BLaER1 (cell line): Measurements from ENCODE around the gene AKT1.

Source experiments
- H3K27ac ChIP-seq: shearing (Covaris generic); formaldehyde crosslinking; 2 replicates; pipeline ENCODE4 v1.8.1; 2022
- H3K27me3 ChIP-seq: shearing (Covaris generic); formaldehyde crosslinking; 2 replicates; pipeline ENCODE4 v1.8.1; 2022
- H3K36me3 ChIP-seq: shearing (Covaris generic); formaldehyde crosslinking; 2 replicates; pipeline ENCODE4 v1.8.1; 2022
- H3K4me1 ChIP-seq: shearing (Covaris generic); formaldehyde crosslinking; 2 replicates; pipeline ENCODE4 v1.8.1; 2022
- H3K4me2 ChIP-seq: shearing (Covaris generic); formaldehyde crosslinking; 2 replicates; pipeline ENCODE4 v1.8.1; 2022
- H3K4me3 ChIP-seq: shearing (Covaris generic); formaldehyde crosslinking; 2 replicates; pipeline ENCODE4 v1.8.1; 2022
- H3K9ac ChIP-seq: shearing (Covaris generic); formaldehyde crosslinking; 2 replicates; pipeline ENCODE4 v1.8.1; 2022
- H3K9me3 ChIP-seq: shearing (Covaris generic); formaldehyde crosslinking; 2 replicates; pipeline ENCODE4 v1.8.1; 2022
- H4K20me1 ChIP-seq: shearing (Covaris generic); formaldehyde crosslinking; 2 replicates; pipeline ENCODE4 v1.8.1; 2022
- Cebpa-rat ChIP-seq: shearing (Covaris generic); IDR thresholded peaks from 2 replicates; pipeline ENCODE4 v1.8.1; 2022

Gene AKT1

GRCh38 chr14:104721505-104722431 is 73.8 kb downstream of the AKT1 start:
- no peaks in the 10 kb centered on the region for H3K9me3 ChIP-seq
- peak overlapping the region; percentile 65 for H3K27ac ChIP-seq
- peaks cover 21% of the 10 kb centered on the region for H4K20me1 ChIP-seq
- H3K4me1 ChIP-seq, result peaks cover 81% of the 10 kb centered on the region
- peak overlapping the region; percentile 95 for H3K4me2 ChIP-seq
- peaks cover 29% of the 10 kb centered on the region for H3K36me3 ChIP-seq
- peak overlapping the region; percentile 64 for H3K9ac ChIP-seq
- H3K4me3 ChIP-seq, result peak overlapping the region; percentile 46; the same call in 1 of the 2 replicates
- no peak for TF ChIP-seq Cebpa-rat
- no peaks in the 10 kb centered on the region for H3K27me3 ChIP-seq
